Mucosa of stomach (tissue), 1 donor: ENCODE measurements around the gene IFNGR1.

Source experiments
- H3K27me3 ChIP-seq: one replicate; pipeline ENCODE4 v1.7.0; 2013; ENCODE audit warnings: mild to moderate bottlenecking, low read length; ENCODE audit not compliant: control insufficient read depth, insufficient read depth
- H3K36me3 ChIP-seq: one replicate; pipeline ENCODE4 v1.7.0; 2013; ENCODE audit warnings: low read length; ENCODE audit not compliant: control insufficient read depth, insufficient read depth
- H3K4me1 ChIP-seq: one replicate; pipeline ENCODE4 v1.7.0; 2013; ENCODE audit warnings: mild to moderate bottlenecking, low read length; ENCODE audit not compliant: control insufficient read depth, insufficient read depth
- H3K4me3 ChIP-seq: one replicate; pipeline ENCODE4 v1.7.0; 2013; ENCODE audit warnings: low read length
- H3K9ac ChIP-seq: one replicate; pipeline ENCODE4 v1.7.0; 2013; ENCODE audit warnings: mild to moderate bottlenecking, low read length, moderate library complexity
- H3K9me3 ChIP-seq: one replicate; pipeline ENCODE4 v1.7.0; 2013; ENCODE audit warnings: mild to moderate bottlenecking, low read length, moderate library complexity; ENCODE audit not compliant: control insufficient read depth
- donor health status: Pancreatic carcinoma.

IFNGR1 gene

DNA sequence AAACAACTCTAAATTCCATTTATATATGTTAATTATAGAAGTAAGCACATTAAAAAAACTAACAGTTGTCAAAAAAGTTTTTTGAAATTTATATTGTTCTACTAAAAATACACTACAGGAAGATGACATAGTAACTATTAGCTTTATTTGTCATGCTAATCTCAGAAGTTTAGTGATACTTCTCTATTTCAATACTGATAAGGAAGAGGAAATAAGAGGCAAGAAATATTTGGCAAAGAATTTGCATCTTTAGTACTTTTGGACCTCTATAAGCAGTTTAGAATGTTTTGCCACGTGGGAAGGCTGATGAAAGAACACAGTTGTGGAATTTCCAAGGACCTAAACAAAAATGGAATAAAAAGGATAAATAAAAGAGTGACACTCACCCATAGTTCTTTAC is 12.6 kb downstream of the IFNGR1 start:
- Histone ChIP-seq H3K9ac (no peak overlapping the region), H3K27me3 (no peaks in the 10 kb centered on the region), H3K9me3 (no peaks in the 10 kb centered on the region), H3K4me3 (no peak overlapping the region), H3K4me1 (peaks cover 7% of the 10 kb centered on the region), H3K36me3 (no peaks in the 10 kb centered on the region)

GRCh38 chr6:137203256-137203655 is 15.9 kb downstream of the IFNGR1 start:
- H3K9me3 ChIP-seq: no peaks in the 10 kb centered on the region
- no peak overlapping the region for H3K9ac ChIP-seq
- H3K4me1 ChIP-seq: no peaks in the 10 kb centered on the region
- no peaks in the 10 kb centered on the region for H3K36me3 ChIP-seq
- H3K4me3 ChIP-seq: no peak overlapping the region
- H3K27me3 ChIP-seq: no peaks in the 10 kb centered on the region

DNA sequence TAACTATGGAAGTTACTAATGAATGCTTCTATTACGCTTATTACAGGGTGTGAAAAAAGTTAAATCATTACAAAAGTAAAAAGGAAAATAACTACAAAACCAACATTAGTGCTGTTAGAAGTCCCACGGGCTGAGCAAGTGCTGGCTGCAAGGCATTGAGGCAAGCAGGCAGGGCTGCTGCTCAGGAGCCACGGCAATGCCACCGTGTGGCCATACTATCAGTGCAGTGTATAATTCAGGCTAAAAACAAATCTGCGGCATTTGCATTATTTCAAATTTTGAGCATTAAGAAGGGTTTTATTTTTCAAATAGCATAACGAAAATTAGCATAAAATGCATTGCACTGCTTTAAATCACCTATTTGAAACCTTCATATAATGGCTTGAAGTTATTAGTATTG is 17.1 kb downstream of the IFNGR1 start:
- no peak overlapping the region for H3K4me3 ChIP-seq
- H3K36me3 ChIP-seq: no peaks in the 10 kb centered on the region
- no peaks in the 10 kb centered on the region for H3K4me1 ChIP-seq
- H3K9me3 ChIP-seq: no peaks in the 10 kb centered on the region
- H3K9ac ChIP-seq: no peak overlapping the region
- H3K27me3 ChIP-seq: no peaks in the 10 kb centered on the region

- Histone ChIP-seq H3K36me3 (no peaks in the 10 kb centered on the region), H3K4me3 (no peak overlapping the region), H3K9ac (no peak overlapping the region), H3K9me3 (no peaks in the 10 kb centered on the region), H3K27me3 (no peaks in the 10 kb centered on the region), H3K4me1 (no peaks in the 10 kb centered on the region)
Observed at GRCh38 chr6:137201006-137201405, 18.2 kb downstream of the IFNGR1 start.

- H3K27me3 ChIP-seq: no peaks in the 10 kb centered on the region
- H3K9ac ChIP-seq: no peak overlapping the region
- H3K4me3 ChIP-seq: no peak overlapping the region
- H3K4me1 ChIP-seq: no peaks in the 10 kb centered on the region
- no peaks in the 10 kb centered on the region for H3K36me3 ChIP-seq
- no peaks in the 10 kb centered on the region for H3K9me3 ChIP-seq
Observed at GRCh38 chr6:137200288-137200687, 18.9 kb downstream of the IFNGR1 start.

DNA sequence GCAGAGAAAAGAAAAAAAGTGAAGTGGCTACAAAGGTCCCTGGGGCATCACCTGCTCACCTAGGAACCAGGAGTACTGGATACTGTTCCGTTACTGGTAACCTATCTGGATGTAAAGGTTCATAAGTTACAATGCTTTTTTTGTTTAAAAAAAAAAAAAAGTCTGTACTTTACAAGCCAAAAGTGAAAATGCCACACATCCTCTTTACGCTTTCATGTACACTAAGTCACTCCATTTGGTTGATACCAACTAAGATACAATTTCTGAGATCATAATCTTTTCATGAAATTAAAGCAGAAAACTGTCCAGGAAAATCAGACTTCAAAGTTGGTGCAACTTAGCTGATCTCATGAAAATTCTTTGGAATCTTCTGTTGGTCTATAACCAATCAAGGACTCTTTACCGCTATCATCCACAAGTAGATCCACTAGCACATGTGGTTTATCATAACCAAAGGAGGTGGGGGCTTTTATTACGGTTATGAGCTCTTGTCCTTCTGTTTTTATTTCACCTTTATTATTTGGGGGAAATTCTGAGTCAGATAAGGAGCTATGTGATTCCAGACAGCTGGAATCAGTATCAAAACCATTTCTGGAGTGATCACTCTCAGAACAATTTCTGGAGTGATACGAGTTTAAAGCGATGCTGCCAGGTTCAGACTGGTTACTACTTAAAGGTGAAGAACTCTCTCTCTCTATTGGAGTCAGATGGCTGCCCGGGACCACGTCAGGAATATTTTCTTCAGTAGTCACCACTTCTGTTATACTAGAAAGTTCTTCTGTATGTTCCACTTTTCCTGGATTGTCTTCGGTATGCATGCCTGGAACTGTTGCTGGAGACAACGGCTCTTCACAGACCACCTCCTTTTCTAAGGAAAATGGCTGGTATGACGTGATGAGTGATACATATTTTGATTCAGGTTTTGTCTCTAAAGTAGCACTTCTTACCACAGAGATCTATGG is 21.2 kb downstream of the IFNGR1 start:
- no peaks in the 10 kb centered on the region for H3K4me1 ChIP-seq
- H3K9me3 ChIP-seq: no peaks in the 10 kb centered on the region
- no peak overlapping the region for H3K4me3 ChIP-seq
- H3K27me3 ChIP-seq: no peaks in the 10 kb centered on the region
- no peaks in the 10 kb centered on the region for H3K36me3 ChIP-seq
- no peak overlapping the region for H3K9ac ChIP-seq

GRCh38 chr6:137193256-137194070 is 25.7 kb downstream of the IFNGR1 start:
- Histone ChIP-seq H3K36me3 (no peaks in the 10 kb centered on the region), H3K9me3 (no peaks in the 10 kb centered on the region), H3K4me1 (no peaks in the 10 kb centered on the region), H3K9ac (no peak overlapping the region), H3K4me3 (no peak overlapping the region), H3K27me3 (no peaks in the 10 kb centered on the region)

GRCh38 chr6:137192821-137193220 is 26.4 kb downstream of the IFNGR1 start:
- Histone ChIP-seq H3K27me3 (no peaks in the 10 kb centered on the region), H3K36me3 (no peaks in the 10 kb centered on the region), H3K4me1 (no peaks in the 10 kb centered on the region), H3K9ac (no peak overlapping the region), H3K9me3 (no peaks in the 10 kb centered on the region), H3K4me3 (no peak overlapping the region)

DNA sequence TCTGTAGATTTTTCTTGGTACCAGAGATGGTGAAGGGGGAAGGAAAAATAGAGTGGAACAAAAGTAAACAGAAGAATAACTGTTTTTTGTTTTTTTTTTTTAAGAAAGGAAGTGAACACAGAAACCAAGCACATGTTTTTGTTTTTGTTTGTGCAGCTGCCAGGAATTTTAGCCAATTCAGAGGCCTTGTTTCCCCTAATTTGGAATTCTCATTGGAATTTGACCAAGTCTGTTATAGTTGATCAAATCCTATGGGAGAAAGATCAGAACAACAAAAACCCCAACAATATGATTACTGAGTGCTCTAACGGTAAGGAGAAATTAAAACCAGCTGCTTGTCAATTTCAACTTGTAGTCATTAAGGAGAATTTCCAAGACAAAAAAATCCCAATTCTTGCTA is 27.5 kb downstream of the IFNGR1 start:
- H3K9ac ChIP-seq: no peak overlapping the region
- no peaks in the 10 kb centered on the region for H3K9me3 ChIP-seq
- no peak overlapping the region for H3K4me3 ChIP-seq

DNA sequence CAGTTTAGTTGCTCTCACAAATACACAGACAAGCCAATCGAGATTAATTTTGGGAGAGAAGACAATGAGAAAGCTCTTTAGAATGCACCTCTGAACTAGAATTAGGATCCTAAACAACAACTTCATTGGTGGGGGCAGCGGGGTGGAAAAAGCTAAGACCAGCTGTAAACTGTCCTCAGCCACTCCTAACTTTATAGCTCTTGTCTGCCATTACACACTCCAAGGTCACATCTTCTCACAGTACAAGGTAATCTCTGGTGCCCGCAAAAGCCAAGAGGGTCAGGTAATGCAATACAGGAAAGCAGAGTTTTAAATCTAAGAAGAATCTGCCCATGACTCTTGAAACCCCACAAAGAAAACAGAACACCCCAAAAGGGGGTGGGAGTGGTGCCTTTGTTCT is 27.9 kb downstream of the IFNGR1 start:
- H3K9ac ChIP-seq: no peak overlapping the region
- H3K36me3 ChIP-seq: no peaks in the 10 kb centered on the region
- H3K4me3 ChIP-seq: no peak overlapping the region
- no peaks in the 10 kb centered on the region for H3K4me1 ChIP-seq
- no peaks in the 10 kb centered on the region for H3K27me3 ChIP-seq
- no peaks in the 10 kb centered on the region for H3K9me3 ChIP-seq

More for the DNA sequence above, 27.5 kb downstream of the IFNGR1 start:
- Histone ChIP-seq H3K4me1 (no peaks in the 10 kb centered on the region), H3K36me3 (no peaks in the 10 kb centered on the region), H3K27me3 (no peaks in the 10 kb centered on the region)

- Histone ChIP-seq H3K27me3 (no peaks in the 10 kb centered on the region), H3K4me3 (no peak overlapping the region), H3K9ac (no peak overlapping the region), H3K9me3 (no peaks in the 10 kb centered on the region), H3K36me3 (no peaks in the 10 kb centered on the region), H3K4me1 (no peaks in the 10 kb centered on the region)
Observed at GRCh38 chr6:137190583-137191094, 28.5 kb downstream of the IFNGR1 start.

GRCh38 chr6:137188855-137189254 is 30.3 kb downstream of the IFNGR1 start:
- no peak overlapping the region for H3K9ac ChIP-seq
- H3K4me3 ChIP-seq: no peak overlapping the region
- H3K36me3 ChIP-seq: no peaks in the 10 kb centered on the region
- H3K27me3 ChIP-seq: no peaks in the 10 kb centered on the region
- H3K4me1 ChIP-seq: no peaks in the 10 kb centered on the region
- no peaks in the 10 kb centered on the region for H3K9me3 ChIP-seq
